K562 (cell line): ENCODE results near the gene ATL3.

ENCODE experiments used
- BCLAF1 ChIP-seq, 2 experiments: fragments of 450-650 bp in 1 of 2; IDR thresholded peaks; 2 replicates each; pipeline ENCODE4 v1.6.1; 2011 to 2017; ENCODE audit warnings: low read depth in 2 of 2, antibody characterized with exemption in 1 of 2, borderline replicate concordance in 1 of 2, low read length in 1 of 2, mild to moderate bottlenecking in 1 of 2, mixed read lengths in 1 of 2; ENCODE audit not compliant: control insufficient read depth in 1 of 2
- DACH1 ChIP-seq: fragments of 450-650 bp; IDR thresholded peaks from 2 replicates; pipeline ENCODE4 v1.6.1; 2018; ENCODE audit not compliant: partially characterized antibody
- GMEB1 ChIP-seq: fragments of 250-450 bp; sonication (Bioruptor Pico); IDR thresholded peaks from 2 replicates; pipeline ENCODE4 v1.4.0; 2020; ENCODE audit warnings: mild to moderate bottlenecking
- RCOR1 ChIP-seq, 2 experiments: IDR thresholded peaks; 2 replicates each; pipeline ENCODE4 v1.6.1; 2012; ENCODE audit warnings: low read depth in 2 of 2, low read length in 2 of 2, borderline replicate concordance in 1 of 2, improper control_type of control experiment in 1 of 2
- ZEB2 ChIP-seq: fragments of 450-650 bp; IDR thresholded peaks from 2 replicates; pipeline ENCODE4 v1.6.1; 2016
- ZNF354B ChIP-seq: fragments of 250-450 bp; sonication (Bioruptor Pico); IDR thresholded peaks from 2 replicates; pipeline ENCODE4 v1.4.0; 2020
- ZNF696 ChIP-seq: fragments of 250-450 bp; sonication (Bioruptor Pico); conservative IDR thresholded peaks from 2 replicates; pipeline ENCODE4 v1.4.0; 2020; ENCODE audit warnings: mild to moderate bottlenecking, moderate library complexity

- TF ChIP-seq RCOR1 (IDR thresholded peaks at IDR 0.05; ENCODE audit: borderline replicate concordance in 1 of 2, low read depth in 2 of 2, low read length in 2 of 2) (no peak), BCLAF1 (IDR thresholded peaks at IDR 0.05; ENCODE audit: borderline replicate concordance in 1 of 2, control insufficient read depth in 1 of 2, low read depth in 2 of 2, low read length in 1 of 2) (no peak), ZNF696 (no peak), ZNF354B (CRISPR knock-in tag) (no peak), DACH1 (no peak), GMEB1 (CRISPR knock-in tag) (no peak), ZEB2 (no peak)
These were observed 28.0 kb upstream of the ATL3 start for GRCh38 chr11:63698976-63699733.
